Body of pancreas (tissue), 4 donors: Measurements from ENCODE around the gene FUT2. TPM values are rescaled to one million over a fixed set of nuclear protein-coding genes. Genes with fewer than 3 reads are reported as not detected.
"Not testable (repeated sequence)": the region's sequence is repeated elsewhere in the genome, so short reads cannot be mapped to it uniquely, and the experiment has no call there.

ENCODE experiments used
- ATAC-seq: fragments of 150-250 bp; one replicate; pipeline ENCODE4 v1.9.1; 2016
- DNase-seq, 4 donors: peaks; one replicate each; pipeline ENCODE4 v3.0.0-alpha.2; 2019
- H3K27ac ChIP-seq, 4 donors: fragments of 200-600 bp; sonication (generic); 1 replicate in 3 of 4; 2 replicates in 1 of 4; pipeline versions ENCODE4 v1.5.1 to v1.6.1; 2016 to 2019; ENCODE audit warnings: mild to moderate bottlenecking in 1 of 4, mixed read lengths in 1 of 4, moderate library complexity in 1 of 4
- H3K27me3 ChIP-seq, 2 donors: fragments of 200-600 bp; sonication (generic); one replicate each; pipeline ENCODE4 v1.6.0; 2016; ENCODE audit warnings: mild to moderate bottlenecking in 1 of 2
- H3K36me3 ChIP-seq, 2 donors: fragments of 200-600 bp; sonication (generic); replicated peaks in 1 of 2; 2 replicates each; pipeline ENCODE4 v1.5.1; 2016; ENCODE audit warnings: low read depth in 2 of 2; ENCODE audit not compliant: insufficient read depth in 1 of 2
- H3K4me1 ChIP-seq: fragments of 200-600 bp; sonication (generic); one replicate; pipeline ENCODE4 v1.6.0; 2016
- H3K4me3 ChIP-seq, 2 donors: fragments of 200-600 bp; sonication (generic); 1 replicate in 1 of 2; 2 replicates in 1 of 2; pipeline ENCODE4 v1.5.1; 2016 to 2019
- H3K9me3 ChIP-seq, 3 donors: fragments of 200-600 bp; sonication (generic); 1 replicate in 2 of 3; 2 replicates in 1 of 3; pipeline ENCODE4 v1.5.1; 2016
- CTCF ChIP-seq, 7 experiments: fragments of 450-650 bp in 4 of 7; fragments of 200-600 bp in 3 of 7; sonication (generic) in 3 of 7; IDR thresholded peaks; one replicate each; pipeline ENCODE4 v1.5.1; 2016 to 2019; ENCODE audit warnings: antibody characterized with exemption in 7 of 7
- POLR2A ChIP-seq, 3 donors: fragments of 450-650 bp; IDR thresholded peaks; one replicate each; pipeline ENCODE4 v1.6.1; 2016; ENCODE audit warnings: antibody characterized with exemption in 3 of 3, mild to moderate bottlenecking in 2 of 3
- WGBS, 2 donors: methylation state at CpG; one replicate each; pipeline ENCODE4 v1.1.5; 2017; 5-methylcytosine and 5-hydroxymethylcytosine counted together
- intact Hi-C: fragments of 100-400 bp; cut with DNase I; formaldehyde crosslinking; loops from one replicate; pipeline ENCODE4 v1.15.1; 2023
- total RNA-seq, 2 donors: library from RNA; depleted of rRNA; stranded (reverse); fragments of >200 nt; gene quantifications; one replicate each; pipeline ENCODE4 v1.1.0, GENCODE V29; 2016

Gene FUT2
- total RNA-seq, 2 donors from 2014 or later = 2.0 to 3.4 TPM

- H3K9me3 ChIP-seq = no peaks in the 10 kb centered on the region
- H3K27ac ChIP-seq = no peak overlapping the region
- H3K4me3 ChIP-seq = no peak overlapping the region
- TF ChIP-seq POLR2A (IDR thresholded peaks at IDR 0.05) = no peak
- TF ChIP-seq CTCF (IDR thresholded peaks at IDR 0.05) = no peak
- ATAC-seq = no peak
- H3K36me3 ChIP-seq = no peaks in the 10 kb centered on the region
- H3K27me3 ChIP-seq = no peaks in the 10 kb centered on the region
- intact Hi-C loops = no loop called here
- peaks cover 28% of the 10 kb centered on the region for H3K4me1 ChIP-seq
- 83 to 89% methylated on average over 12 to 13 of the region's 13 CpGs for WGBS, 2 donors
- DNase-seq = no peak
Measured at GRCh38 chr19:48676887-48677286, 18.9 kb upstream of the FUT2 start.

GRCh38 chr19:48678201-48678600 is 17.6 kb upstream of the FUT2 start:
- intact Hi-C loops = no loop called here
- 19 to 34% methylated on average over 4 of the region's 4 CpGs for WGBS, 2 donors
- Histone ChIP-seq H3K27me3 (no peaks in the 10 kb centered on the region), H3K4me3 (no peak overlapping the region), H3K27ac (peak overlapping the region; percentile 47 to 90 (median 78)), H3K4me1 (peaks cover 28% of the 10 kb centered on the region), H3K36me3 (no peaks in the 10 kb centered on the region), H3K9me3 (no peaks in the 10 kb centered on the region)
- ATAC-seq (peak; percentile 85), DNase-seq (peak; percentile 81 to 93 (median 90))
- TF ChIP-seq CTCF (IDR thresholded peaks at IDR 0.05) = peak in 1 of 7 experiments; percentile 5
- TF ChIP-seq POLR2A (IDR thresholded peaks at IDR 0.05) = peak in 1 of 3 donors; percentile 33

- H3K27me3 ChIP-seq, intact Hi-C loops, H3K4me3 ChIP-seq, H3K27ac ChIP-seq, H3K9me3 ChIP-seq, ATAC-seq, DNase-seq, H3K36me3 ChIP-seq: not testable (repeated sequence)
- peaks cover 36% of the 10 kb centered on the region for H3K4me1 ChIP-seq
- 91 to 97% methylated on average over 6 to 19 of the region's 19 CpGs for WGBS, 2 donors
Measured at GRCh38 chr19:48680006-48680405, 15.8 kb upstream of the FUT2 start.

GRCh38 chr19:48680436-48681126 is 15.2 kb upstream of the FUT2 start:
- no peaks in the 10 kb centered on the region for H3K27me3 ChIP-seq
- no peaks in the 10 kb centered on the region for H3K36me3 ChIP-seq
- DNase-seq (no peak), ATAC-seq (no peak)
- H3K4me1 ChIP-seq = peaks cover 31% of the 10 kb centered on the region
- H3K27ac ChIP-seq = no peak overlapping the region
- intact Hi-C loops = no loop called here
- no peak overlapping the region for H3K4me3 ChIP-seq
- TF ChIP-seq POLR2A (IDR thresholded peaks at IDR 0.05) (no peak), CTCF (IDR thresholded peaks at IDR 0.05) (no peak)
- H3K9me3 ChIP-seq = no peaks in the 10 kb centered on the region
- 90 to 100% methylated on average over 17 to 31 of the region's 45 CpGs for WGBS, 2 donors

- H3K27me3 ChIP-seq = no peaks in the 10 kb centered on the region
- WGBS, 2 donors = 79 to 84% methylated on average over 7 of the region's 7 CpGs
- TF ChIP-seq POLR2A (IDR thresholded peaks at IDR 0.05) = no peak
- no peak for TF ChIP-seq CTCF (IDR thresholded peaks at IDR 0.05)
- no peak for ATAC-seq
- intact Hi-C loops = no loop called here
- no peak overlapping the region for H3K27ac ChIP-seq
- peak in 2 of 4 donors; percentile 41 to 52 for DNase-seq
- H3K36me3 ChIP-seq = no peaks in the 10 kb centered on the region
- H3K4me1 ChIP-seq = peaks cover 28% of the 10 kb centered on the region
- no peaks in the 10 kb centered on the region for H3K9me3 ChIP-seq
- H3K4me3 ChIP-seq = no peak overlapping the region
Measured at GRCh38 chr19:48681127-48681470, 14.7 kb upstream of the FUT2 start.
